ENCODE data around the gene TAS2R41. TPM values are rescaled to one million over a fixed set of nuclear protein-coding genes. Genes with fewer than 3 reads are reported as not detected.

The TAS2R41 gene, protein sequence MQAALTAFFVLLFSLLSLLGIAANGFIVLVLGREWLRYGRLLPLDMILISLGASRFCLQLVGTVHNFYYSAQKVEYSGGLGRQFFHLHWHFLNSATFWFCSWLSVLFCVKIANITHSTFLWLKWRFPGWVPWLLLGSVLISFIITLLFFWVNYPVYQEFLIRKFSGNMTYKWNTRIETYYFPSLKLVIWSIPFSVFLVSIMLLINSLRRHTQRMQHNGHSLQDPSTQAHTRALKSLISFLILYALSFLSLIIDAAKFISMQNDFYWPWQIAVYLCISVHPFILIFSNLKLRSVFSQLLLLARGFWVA
- total RNA-seq = not detected

DNA sequence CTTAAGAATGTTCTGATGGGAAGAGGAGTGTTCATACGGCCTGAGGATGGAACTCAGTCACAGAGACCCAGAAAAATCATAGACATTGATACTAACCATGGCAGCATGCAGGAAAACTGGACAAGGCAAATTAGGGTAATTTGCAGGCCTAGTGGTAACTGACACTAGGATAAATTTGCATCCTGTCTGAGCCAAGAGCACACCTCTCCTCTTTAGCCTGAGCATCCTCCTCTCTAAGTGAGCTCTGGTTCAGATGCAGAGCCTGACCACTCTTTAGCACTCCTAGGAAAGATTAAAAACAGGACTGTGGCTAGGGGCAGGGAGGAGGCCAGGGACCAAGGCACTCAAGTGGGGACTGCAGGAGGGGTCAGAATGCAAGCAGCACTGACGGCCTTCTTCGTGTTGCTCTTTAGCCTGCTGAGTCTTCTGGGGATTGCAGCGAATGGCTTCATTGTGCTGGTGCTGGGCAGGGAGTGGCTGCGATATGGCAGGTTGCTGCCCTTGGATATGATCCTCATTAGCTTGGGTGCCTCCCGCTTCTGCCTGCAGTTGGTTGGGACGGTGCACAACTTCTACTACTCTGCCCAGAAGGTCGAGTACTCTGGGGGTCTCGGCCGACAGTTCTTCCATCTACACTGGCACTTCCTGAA lies at the start of gene TAS2R41:
TAS2R41 (plus strand) TSS at position 373 of the 650 bp plus-strand sequence; CDS start at position 373, 0 bp downstream.
- peak in 2 of 3 donors; percentile 61 to 65 for DNase-seq

DNA sequence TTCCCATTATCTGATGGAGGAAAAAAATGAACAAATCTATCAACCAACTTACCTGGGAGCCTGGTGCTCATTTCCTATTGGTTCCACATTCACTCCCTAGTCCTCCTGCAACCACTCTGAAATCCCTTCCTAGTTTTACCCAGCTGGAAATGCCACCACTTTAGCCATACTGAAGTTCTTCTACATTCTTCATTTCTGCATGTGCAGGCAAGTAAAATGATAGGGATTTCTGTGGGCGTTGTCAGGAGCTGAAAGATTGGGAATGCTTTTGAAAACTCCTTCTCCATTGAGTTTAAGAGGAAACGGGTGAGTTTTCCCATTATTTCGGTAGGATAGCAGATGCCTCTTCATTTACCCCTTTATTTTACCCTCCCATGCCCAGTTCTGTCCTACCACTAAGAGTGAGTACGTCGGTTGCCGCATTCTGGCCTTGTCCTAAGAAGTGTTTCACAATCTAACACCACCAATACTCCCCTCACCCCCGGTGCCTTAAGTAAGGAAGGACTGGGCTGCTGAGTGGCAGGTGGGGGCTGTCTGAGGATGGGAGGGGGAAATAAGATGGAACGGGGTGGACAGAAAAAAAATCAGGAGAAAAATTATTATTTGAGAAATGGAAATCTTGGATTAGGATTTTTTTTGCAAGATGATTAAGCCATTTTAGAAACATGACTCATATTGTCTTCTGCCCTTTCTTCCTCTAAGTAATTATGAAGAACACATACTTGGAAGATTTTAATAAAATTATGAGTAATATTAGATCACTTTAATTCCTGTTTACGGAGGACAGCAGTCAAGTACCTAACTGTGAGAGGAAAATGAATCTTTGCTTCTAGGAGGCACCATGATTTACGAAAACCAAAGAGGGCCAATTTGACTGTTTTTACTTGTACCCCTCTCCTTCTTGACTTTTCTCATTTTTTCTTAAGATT lies 47.6 kb upstream of the TAS2R41 start:
- DNase-seq = no peak
- TF ChIP-seq, protein P1, sequence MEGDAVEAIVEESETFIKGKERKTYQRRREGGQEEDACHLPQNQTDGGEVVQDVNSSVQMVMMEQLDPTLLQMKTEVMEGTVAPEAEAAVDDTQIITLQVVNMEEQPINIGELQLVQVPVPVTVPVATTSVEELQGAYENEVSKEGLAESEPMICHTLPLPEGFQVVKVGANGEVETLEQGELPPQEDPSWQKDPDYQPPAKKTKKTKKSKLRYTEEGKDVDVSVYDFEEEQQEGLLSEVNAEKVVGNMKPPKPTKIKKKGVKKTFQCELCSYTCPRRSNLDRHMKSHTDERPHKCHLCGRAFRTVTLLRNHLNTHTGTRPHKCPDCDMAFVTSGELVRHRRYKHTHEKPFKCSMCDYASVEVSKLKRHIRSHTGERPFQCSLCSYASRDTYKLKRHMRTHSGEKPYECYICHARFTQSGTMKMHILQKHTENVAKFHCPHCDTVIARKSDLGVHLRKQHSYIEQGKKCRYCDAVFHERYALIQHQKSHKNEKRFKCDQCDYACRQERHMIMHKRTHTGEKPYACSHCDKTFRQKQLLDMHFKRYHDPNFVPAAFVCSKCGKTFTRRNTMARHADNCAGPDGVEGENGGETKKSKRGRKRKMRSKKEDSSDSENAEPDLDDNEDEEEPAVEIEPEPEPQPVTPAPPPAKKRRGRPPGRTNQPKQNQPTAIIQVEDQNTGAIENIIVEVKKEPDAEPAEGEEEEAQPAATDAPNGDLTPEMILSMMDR (IDR thresholded peaks at IDR 0.05) = no peak
- TF ChIP-seq POLR2A (IDR thresholded peaks at IDR 0.05) = no peak
- H3K4me1 ChIP-seq = no peaks in the 10 kb centered on the region
- H3K9me3 ChIP-seq = no peaks in the 10 kb centered on the region
- no peak overlapping the region for H3K27ac ChIP-seq
- H3K36me3 ChIP-seq = no peaks in the 10 kb centered on the region
- no peak overlapping the region for H3K4me3 ChIP-seq
- no peaks in the 10 kb centered on the region for H3K27me3 ChIP-seq

More for the DNA sequence above, at the start of gene TAS2R41:
- Histone ChIP-seq H3K36me3 (no peaks in the 10 kb centered on the region), H3K27me3 (no peaks in the 10 kb centered on the region), H3K4me1 (no peaks in the 10 kb centered on the region), H3K27ac (peak within 1 kb of the TSS in 1 of 4 donors; percentile 41), H3K4me3 (no peak within 1 kb of the TSS), H3K9me3 (no peaks in the 10 kb centered on the region)
- no peak for TF ChIP-seq POLR2A (IDR thresholded peaks at IDR 0.05)
- TF ChIP-seq, protein P1 (IDR thresholded peaks at IDR 0.05) = peak in 1 of 6 experiments; percentile 10

DNA sequence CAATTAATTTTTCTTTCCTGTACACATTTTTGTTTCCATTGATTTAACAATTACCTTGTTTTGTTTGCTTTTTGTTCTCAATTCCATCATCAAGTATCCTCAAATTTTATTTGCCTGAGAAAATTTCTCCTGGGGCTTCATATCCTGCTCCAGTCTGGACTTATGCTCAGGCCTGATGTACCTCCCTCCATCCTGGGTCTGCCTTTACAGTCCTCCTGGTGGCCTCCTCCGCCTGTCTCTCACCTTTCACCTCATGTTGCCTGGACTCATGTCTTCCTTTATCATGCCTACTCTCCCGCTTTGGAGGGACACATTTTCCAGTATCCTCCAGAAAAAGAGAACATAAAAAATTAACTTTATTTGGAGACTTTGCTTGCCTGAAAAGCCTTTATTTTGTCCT lies 46.6 kb upstream of the TAS2R41 start:
- Histone ChIP-seq H3K4me1 (no peaks in the 10 kb centered on the region), H3K27me3 (no peaks in the 10 kb centered on the region), H3K9me3 (no peaks in the 10 kb centered on the region), H3K4me3 (no peak overlapping the region), H3K27ac (no peak overlapping the region), H3K36me3 (no peaks in the 10 kb centered on the region)
- TF ChIP-seq POLR2A (IDR thresholded peaks at IDR 0.05) = no peak
- TF ChIP-seq, protein P1 (IDR thresholded peaks at IDR 0.05) = no peak
- no peak for DNase-seq

DNA sequence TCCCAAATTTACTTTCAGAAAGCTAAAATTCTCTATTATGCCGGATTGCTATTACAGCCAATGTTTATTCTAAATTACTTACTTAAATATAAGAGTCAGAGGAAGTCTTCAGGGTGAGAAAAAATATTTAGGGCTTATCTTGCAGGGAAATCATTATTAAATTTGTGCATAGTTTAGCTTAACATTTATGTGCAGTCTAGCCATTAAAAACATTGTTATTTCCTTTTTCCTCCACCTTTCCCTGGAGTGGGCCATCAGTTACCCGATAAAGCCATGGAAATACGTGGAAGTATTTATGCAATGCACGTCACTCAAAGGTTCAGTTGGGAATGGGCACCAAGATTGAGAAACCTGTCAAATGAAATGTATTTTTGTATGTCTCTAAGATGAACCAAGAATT lies 43.9 kb upstream of the TAS2R41 start:
- no peak overlapping the region for H3K27ac ChIP-seq
- TF ChIP-seq, protein P1 (IDR thresholded peaks at IDR 0.05) = no peak
- no peak for TF ChIP-seq POLR2A (IDR thresholded peaks at IDR 0.05)
- H3K4me3 ChIP-seq = no peak overlapping the region
- DNase-seq = no peak
- H3K9me3 ChIP-seq = no peaks in the 10 kb centered on the region
- H3K27me3 ChIP-seq = no peaks in the 10 kb centered on the region
- H3K4me1 ChIP-seq = peaks cover 0 to 9% (median 0%) of the 10 kb centered on the region in 4 donors
- no peaks in the 10 kb centered on the region for H3K36me3 ChIP-seq

DNA sequence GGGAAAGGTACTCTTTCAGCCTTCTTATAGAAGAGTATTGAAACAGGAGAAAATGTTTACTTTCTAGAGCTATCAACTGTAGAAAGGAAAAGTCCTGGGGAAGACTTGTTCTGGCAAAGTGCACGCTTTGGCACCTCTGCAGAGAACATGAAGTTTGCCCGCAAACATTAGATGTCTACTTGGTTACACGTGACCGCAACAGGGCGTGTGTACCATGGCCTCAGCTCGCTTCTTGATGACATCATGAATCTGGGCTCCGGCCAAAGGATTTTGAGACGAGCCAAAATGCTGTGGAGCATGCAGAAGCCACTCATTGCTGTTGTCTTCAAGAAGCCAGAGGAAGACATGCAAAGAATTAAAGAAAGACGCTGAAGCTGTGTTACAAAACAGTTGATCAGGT lies 43.0 kb upstream of the TAS2R41 start:
- no peak overlapping the region for H3K4me3 ChIP-seq
- DNase-seq = peak in 1 of 3 donors; percentile 69
- TF ChIP-seq, protein P1 (IDR thresholded peaks at IDR 0.05) = no peak
- TF ChIP-seq POLR2A (IDR thresholded peaks at IDR 0.05) = no peak
- no peaks in the 10 kb centered on the region for H3K9me3 ChIP-seq
- H3K4me1 ChIP-seq = peaks cover 0 to 9% (median 0%) of the 10 kb centered on the region in 4 donors
- no peaks in the 10 kb centered on the region for H3K27me3 ChIP-seq
- no peaks in the 10 kb centered on the region for H3K36me3 ChIP-seq
- no peak overlapping the region for H3K27ac ChIP-seq
